Stomach (tissue), 4 donors: ENCODE measurements around the gene PSG5.
"Not testable (repeated sequence)": the region's sequence is repeated elsewhere in the genome, so short reads cannot be mapped to it uniquely, and the experiment has no call there.

Experiments
- EP300 ChIP-seq: sonication (generic); formaldehyde crosslinking; IDR thresholded peaks from one replicate; pipeline ENCODE4 v1.6.1; 2017; ENCODE audit warnings: antibody characterized with exemption
- POLR2A ChIP-seq, 4 donors: fragments of 450-650 bp; IDR thresholded peaks; one replicate each; pipeline ENCODE4 v1.6.1; 2016; ENCODE audit warnings: antibody characterized with exemption in 4 of 4, control low read depth in 2 of 4, mild to moderate bottlenecking in 1 of 4, moderate library complexity in 1 of 4
- POLR2AphosphoS5 ChIP-seq, 3 donors: sonication (generic); formaldehyde crosslinking; IDR thresholded peaks; one replicate each; pipeline ENCODE4 v1.6.1; 2016; ENCODE audit warnings: antibody characterized with exemption in 3 of 3
- TF ChIP-seq, protein P1 (sequence below), 7 experiments: fragments of 450-650 bp in 4 of 7; fragments of 200-600 bp in 3 of 7; sonication (generic) in 3 of 7; IDR thresholded peaks; one replicate each; pipeline ENCODE4 v1.5.1; 2016 to 2019; ENCODE audit warnings: antibody characterized with exemption in 7 of 7, control low read depth in 2 of 7, mild to moderate bottlenecking in 1 of 7

DNA sequence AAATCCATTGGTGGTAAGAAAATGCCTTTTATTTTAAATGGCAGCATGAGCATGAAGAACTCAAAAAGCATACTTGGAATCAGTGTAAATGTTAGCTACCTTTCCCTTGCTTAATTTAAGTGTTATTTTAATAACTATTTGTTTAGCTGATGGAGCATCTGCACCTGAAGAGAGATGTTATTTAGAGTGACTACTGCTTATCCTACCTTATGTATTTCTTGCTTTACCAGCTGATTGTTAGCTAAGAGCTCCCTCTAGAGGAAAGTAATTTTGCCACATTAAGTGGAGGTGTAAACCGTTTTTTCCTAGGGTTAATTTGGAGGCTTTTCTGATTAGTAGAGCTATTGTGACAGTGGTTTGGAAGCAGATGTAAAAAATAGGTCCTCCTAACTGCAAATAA lies 40.6 kb upstream of the PSG5 start:
- TF ChIP-seq, protein P1, sequence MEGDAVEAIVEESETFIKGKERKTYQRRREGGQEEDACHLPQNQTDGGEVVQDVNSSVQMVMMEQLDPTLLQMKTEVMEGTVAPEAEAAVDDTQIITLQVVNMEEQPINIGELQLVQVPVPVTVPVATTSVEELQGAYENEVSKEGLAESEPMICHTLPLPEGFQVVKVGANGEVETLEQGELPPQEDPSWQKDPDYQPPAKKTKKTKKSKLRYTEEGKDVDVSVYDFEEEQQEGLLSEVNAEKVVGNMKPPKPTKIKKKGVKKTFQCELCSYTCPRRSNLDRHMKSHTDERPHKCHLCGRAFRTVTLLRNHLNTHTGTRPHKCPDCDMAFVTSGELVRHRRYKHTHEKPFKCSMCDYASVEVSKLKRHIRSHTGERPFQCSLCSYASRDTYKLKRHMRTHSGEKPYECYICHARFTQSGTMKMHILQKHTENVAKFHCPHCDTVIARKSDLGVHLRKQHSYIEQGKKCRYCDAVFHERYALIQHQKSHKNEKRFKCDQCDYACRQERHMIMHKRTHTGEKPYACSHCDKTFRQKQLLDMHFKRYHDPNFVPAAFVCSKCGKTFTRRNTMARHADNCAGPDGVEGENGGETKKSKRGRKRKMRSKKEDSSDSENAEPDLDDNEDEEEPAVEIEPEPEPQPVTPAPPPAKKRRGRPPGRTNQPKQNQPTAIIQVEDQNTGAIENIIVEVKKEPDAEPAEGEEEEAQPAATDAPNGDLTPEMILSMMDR (IDR thresholded peaks at IDR 0.05): not testable (repeated sequence)
- not testable (repeated sequence) for TF ChIP-seq EP300; POLR2A (IDR thresholded peaks at IDR 0.05); POLR2AphosphoS5 (IDR thresholded peaks at IDR 0.05)
